NCI-H2171 (cell line): ENCODE data around the gene LAMA5.

Source experiments
- DNase-seq: peaks from one replicate; lab custom pipeline; 2025; lab: John Stamatoyannopoulos, UW

The LAMA5 gene

GRCh38 chr20:62344782-62345181 is 22.3 kb downstream of the LAMA5 start:
- no peak for DNase-seq

- no peak for DNase-seq
Observed at GRCh38 chr20:62344092-62344491, 23.0 kb downstream of the LAMA5 start.

GRCh38 chr20:62342910-62343309 is 24.2 kb downstream of the LAMA5 start:
- DNase-seq = no peak

GRCh38 chr20:62339647-62340062 is 27.5 kb downstream of the LAMA5 start:
- DNase-seq = no peak

GRCh38 chr20:62338294-62338620 is 28.9 kb downstream of the LAMA5 start:
- DNase-seq = no peak

GRCh38 chr20:62337558-62338293 is 29.4 kb downstream of the LAMA5 start:
- DNase-seq = no peak

- no peak for DNase-seq
Observed at GRCh38 chr20:62336775-62337557, 30.1 kb downstream of the LAMA5 start.

GRCh38 chr20:62336329-62336728 is 30.8 kb downstream of the LAMA5 start:
- DNase-seq = no peak

- no peak for DNase-seq
Observed at GRCh38 chr20:62335532-62335931, 31.6 kb downstream of the LAMA5 start.

GRCh38 chr20:62334881-62335280 is 32.2 kb downstream of the LAMA5 start:
- no peak for DNase-seq

GRCh38 chr20:62333820-62334595 is 33.1 kb downstream of the LAMA5 start:
- no peak for DNase-seq

GRCh38 chr20:62332989-62333819 is 33.9 kb downstream of the LAMA5 start:
- no peak for DNase-seq

GRCh38 chr20:62332421-62332820 is 34.7 kb downstream of the LAMA5 start:
- DNase-seq = no peak

- DNase-seq = no peak
Observed at GRCh38 chr20:62331347-62331746, 35.8 kb downstream of the LAMA5 start.

- DNase-seq = no peak
Observed at GRCh38 chr20:62330576-62331317, 36.4 kb downstream of the LAMA5 start.

GRCh38 chr20:62329389-62330377 is 37.4 kb downstream of the LAMA5 start:
- no peak for DNase-seq

- no peak for DNase-seq
Observed at GRCh38 chr20:62328684-62329388, 38.3 kb downstream of the LAMA5 start.

- DNase-seq = no peak
Observed at GRCh38 chr20:62327726-62328495, 39.2 kb downstream of the LAMA5 start.
